ENCODE results near the gene ST6GAL2.

Gene ST6GAL2

GRCh38 chr2:106831241-106831640 lies 54.7 kb downstream of the ST6GAL2 start:
- H3K4me3 ChIP-seq (replicated peaks; ENCODE audit: low read depth, low read length): no peak overlapping the region
- no peak for DNase-seq (ENCODE audit: low read depth)
- no peak for TF ChIP-seq CTCF (IDR thresholded peaks at IDR 0.05; ENCODE audit: low read length, missing control alignments)

- no peak for TF ChIP-seq CTCF (IDR thresholded peaks at IDR 0.05; ENCODE audit: low read length, missing control alignments)
- no peak overlapping the region for H3K4me3 ChIP-seq (replicated peaks; ENCODE audit: low read depth, low read length)
- no peak for DNase-seq (ENCODE audit: low read depth)
Observed at GRCh38 chr2:106830191-106830590, 55.8 kb downstream of the ST6GAL2 start.

- no peak for TF ChIP-seq CTCF (IDR thresholded peaks at IDR 0.05; ENCODE audit: low read length, missing control alignments)
- H3K4me3 ChIP-seq (replicated peaks; ENCODE audit: low read depth, low read length): no peak overlapping the region
- DNase-seq (ENCODE audit: low read depth): no peak
Observed at GRCh38 chr2:106828119-106828518, 57.8 kb downstream of the ST6GAL2 start.

GRCh38 chr2:106827158-106827557 lies 58.8 kb downstream of the ST6GAL2 start:
- DNase-seq (ENCODE audit: low read depth): no peak
- TF ChIP-seq CTCF (IDR thresholded peaks at IDR 0.05; ENCODE audit: low read length, missing control alignments): no peak

GRCh38 chr2:106825161-106825560 lies 60.8 kb downstream of the ST6GAL2 start:
- H3K4me3 ChIP-seq (replicated peaks; ENCODE audit: low read depth, low read length): no peak overlapping the region
- no peak for TF ChIP-seq CTCF (IDR thresholded peaks at IDR 0.05; ENCODE audit: low read length, missing control alignments)
- no peak for DNase-seq (ENCODE audit: low read depth)

More at GRCh38 chr2:106827158-106827557, 58.8 kb downstream of the ST6GAL2 start:
- H3K4me3 ChIP-seq (replicated peaks; ENCODE audit: low read depth, low read length): no peak overlapping the region

GRCh38 chr2:106816974-106817373 lies 69.0 kb downstream of the ST6GAL2 start:
- no peak overlapping the region for H3K4me3 ChIP-seq (replicated peaks; ENCODE audit: low read depth, low read length)
- no peak for DNase-seq (ENCODE audit: low read depth)
- TF ChIP-seq CTCF (IDR thresholded peaks at IDR 0.05; ENCODE audit: low read length, missing control alignments): no peak

- TF ChIP-seq CTCF (IDR thresholded peaks at IDR 0.05; ENCODE audit: low read length, missing control alignments): no peak
- no peak overlapping the region for H3K4me3 ChIP-seq (replicated peaks; ENCODE audit: low read depth, low read length)
Observed at GRCh38 chr2:106812841-106813240, 73.1 kb downstream of the ST6GAL2 start.

More at GRCh38 chr2:106812841-106813240, 73.1 kb downstream of the ST6GAL2 start:
- no peak for DNase-seq (ENCODE audit: low read depth)
